DOHH2 (cell line): ENCODE results near the gene KDM2A.

Experiments used
- H3F3A ChIP-seq: fragments of 200-600 bp; sonication (generic), shearing (Covaris generic); 2 replicates; pipeline ENCODE4 v1.6.0; 2016; ENCODE audit warnings: antibody characterized with exemption, mild to moderate bottlenecking; ENCODE audit not compliant: control insufficient read depth, insufficient read depth
- H3K27ac ChIP-seq: fragments of 200-600 bp; sonication (generic); 2 replicates; pipeline ENCODE4 v1.5.1; 2014; ENCODE audit warnings: low read depth, mild to moderate bottlenecking, low read length, moderate library complexity
- H3K27me3 ChIP-seq: fragments of 200-600 bp; sonication (generic); 2 replicates; pipeline ENCODE4 v1.6.1; 2014; ENCODE audit warnings: mild to moderate bottlenecking, low read length, mixed read lengths; ENCODE audit not compliant: control insufficient read depth
- H3K36me3 ChIP-seq: fragments of 200-600 bp; sonication (generic); 2 replicates; pipeline ENCODE4 v1.6.1; 2014; ENCODE audit warnings: mild to moderate bottlenecking, low read length, moderate library complexity, mixed read lengths; ENCODE audit not compliant: control insufficient read depth
- H3K4me1 ChIP-seq: fragments of 200-600 bp; sonication (generic); 2 replicates; pipeline ENCODE4 v1.6.1; 2014; ENCODE audit warnings: mild to moderate bottlenecking, low read length, mixed read lengths; ENCODE audit not compliant: control insufficient read depth
- H3K4me2 ChIP-seq: fragments of 200-600 bp; sonication (generic); 2 replicates; pipeline ENCODE4 v1.6.0; 2014; ENCODE audit warnings: mild to moderate bottlenecking, low read length, moderate library complexity
- H3K4me3 ChIP-seq: fragments of 200-600 bp; sonication (generic); 2 replicates; pipeline ENCODE4 v1.5.1; 2014; ENCODE audit warnings: mild to moderate bottlenecking, low read length, mixed read lengths
- H3K79me2 ChIP-seq: fragments of 200-600 bp; sonication (generic); 2 replicates; pipeline ENCODE4 v1.6.1; 2014; ENCODE audit warnings: mild to moderate bottlenecking, low read length, mixed read lengths; ENCODE audit not compliant: control insufficient read depth
- H3K9me2 ChIP-seq: fragments of 200-600 bp; sonication (generic); replicated peaks from 2 replicates; pipeline ENCODE4 v1.6.1; 2014; ENCODE audit warnings: mild to moderate bottlenecking, low read length, mixed read lengths; ENCODE audit not compliant: control insufficient read depth
- H3K9me3 ChIP-seq: fragments of 200-600 bp; sonication (generic); 2 replicates; pipeline ENCODE4 v1.6.1; 2014; ENCODE audit warnings: antibody characterized with exemption, low read length, mixed read lengths; ENCODE audit not compliant: control insufficient read depth, insufficient read depth
- H4K20me1 ChIP-seq: fragments of 200-600 bp; sonication (generic); 2 replicates; pipeline ENCODE4 v1.6.0; 2014; ENCODE audit warnings: low read depth, mild to moderate bottlenecking, antibody characterized with exemption, low read length, moderate library complexity; ENCODE audit not compliant: control insufficient read depth, insufficient read depth
- CTCF ChIP-seq: fragments of 200-600 bp; sonication (generic); IDR thresholded peaks from one replicate; pipeline ENCODE4 v1.5.1; 2014; ENCODE audit warnings: antibody characterized with exemption, mild to moderate bottlenecking, low read depth, low read length; ENCODE audit not compliant: poor library complexity, severe bottlenecking
- EZH2phosphoT487 ChIP-seq: fragments of 200-600 bp; sonication (generic); IDR thresholded peaks from 2 replicates; pipeline ENCODE4 v1.6.1; 2017; ENCODE audit warnings: borderline replicate concordance, mild to moderate bottlenecking, antibody characterized with exemption, low read length, moderate library complexity, mixed read lengths

The KDM2A gene

GRCh38 chr11:67300256-67300755 lies 181.2 kb downstream of the KDM2A start:
- Histone ChIP-seq H3K4me3 (no peak overlapping the region), H3K4me2 (no peak overlapping the region), H3K27me3 (no peaks in the 10 kb centered on the region), H4K20me1 (no peaks in the 10 kb centered on the region), H3K36me3 (peaks cover 63% of the 10 kb centered on the region), H3K79me2 (peaks cover 12% of the 10 kb centered on the region), H3F3A (no peaks in the 10 kb centered on the region), H3K4me1 (no peaks in the 10 kb centered on the region), H3K27ac (no peak overlapping the region), H3K9me2 (no peaks in the 10 kb centered on the region), H3K9me3 (peaks cover 13% of the 10 kb centered on the region)
- no peak for TF ChIP-seq CTCF
- TF ChIP-seq EZH2phosphoT487, result no peak

GRCh38 chr11:67300756-67301312 lies 181.8 kb downstream of the KDM2A start:
- H3K27me3 ChIP-seq, result no peaks in the 10 kb centered on the region
- peaks cover 7% of the 10 kb centered on the region; the same call in 1 of the 2 replicates for H3K9me3 ChIP-seq
- H3F3A ChIP-seq, result no peaks in the 10 kb centered on the region
- peaks cover 58% of the 10 kb centered on the region for H3K36me3 ChIP-seq
- no peaks in the 10 kb centered on the region for H3K9me2 ChIP-seq
- H3K27ac ChIP-seq, result no peak overlapping the region
- peaks cover 9% of the 10 kb centered on the region for H3K79me2 ChIP-seq
- H3K4me3 ChIP-seq, result no peak overlapping the region
- no peak for TF ChIP-seq EZH2phosphoT487
- no peak for TF ChIP-seq CTCF
- H3K4me2 ChIP-seq, result no peak overlapping the region
- no peaks in the 10 kb centered on the region for H3K4me1 ChIP-seq
- no peaks in the 10 kb centered on the region for H4K20me1 ChIP-seq

- H3K4me3 ChIP-seq, result no peak overlapping the region
- TF ChIP-seq CTCF, result no peak
- TF ChIP-seq EZH2phosphoT487, result no peak
- H3F3A ChIP-seq, result no peaks in the 10 kb centered on the region
- H3K79me2 ChIP-seq, result peaks cover 4% of the 10 kb centered on the region
- H3K4me1 ChIP-seq, result no peaks in the 10 kb centered on the region
- H3K9me2 ChIP-seq, result no peaks in the 10 kb centered on the region
- H3K27ac ChIP-seq, result no peak overlapping the region
- no peaks in the 10 kb centered on the region for H3K27me3 ChIP-seq
- peaks cover 52% of the 10 kb centered on the region for H3K36me3 ChIP-seq
- no peak overlapping the region for H3K4me2 ChIP-seq
- H4K20me1 ChIP-seq, result no peaks in the 10 kb centered on the region
- 0 out of 2 replicates have a peak, but pooled peaks cover 2% of the 10 kb centered on the region for H3K9me3 ChIP-seq
Measured at GRCh38 chr11:67301313-67301921, 182.4 kb downstream of the KDM2A start.
